Left ventricle myocardium inferior (tissue), 1 donor: Measurements from ENCODE around the gene SNRNP25. TPM values are rescaled to one million over a fixed set of nuclear protein-coding genes. Genes with fewer than 3 reads are reported as not detected.
"Not testable (repeated sequence)": the region's sequence is repeated elsewhere in the genome, so short reads cannot be mapped to it uniquely, and the experiment has no call there.

ENCODE experiments used
- DNase-seq: peaks from one replicate; pipeline ENCODE4 v3.0.0-alpha.2; 2020
- H3K27ac ChIP-seq: fragments of 200-600 bp; replicated peaks from 2 replicates; pipeline ENCODE4 v1.8.0; 2021
- H3K27me3 ChIP-seq: fragments of 200-600 bp; 2 replicates; pipeline ENCODE4 v1.8.0; 2021; ENCODE audit warnings: low read depth
- H3K36me3 ChIP-seq: fragments of 200-600 bp; 2 replicates; pipeline ENCODE4 v1.8.0; 2021
- H3K4me1 ChIP-seq: fragments of 200-600 bp; 2 replicates; pipeline ENCODE4 v1.8.0; 2021
- H3K4me3 ChIP-seq: fragments of 200-600 bp; 2 replicates; pipeline ENCODE4 v1.8.0; 2021; ENCODE audit warnings: mild to moderate bottlenecking, moderate library complexity
- H3K9me3 ChIP-seq: fragments of 200-600 bp; replicated peaks from 2 replicates; pipeline ENCODE4 v1.8.0; 2021
- CTCF ChIP-seq: fragments of 200-600 bp; IDR thresholded peaks from 2 replicates; pipeline ENCODE4 v1.8.0; 2021; ENCODE audit warnings: antibody characterized with exemption, mild to moderate bottlenecking, borderline replicate concordance
- intact Hi-C: fragments of 100-400 bp; cut with micrococcal nuclease; formaldehyde crosslinking; loops from one replicate; pipeline ENCODE4 v1.11.0; 2022
- long read RNA-seq: library from polyadenylated mRNA; unstranded; transcript quantifications from one replicate; pipeline ENCODE4 v2.0.0, GENCODE V29; 2021
- total RNA-seq: library from RNA; stranded (reverse); fragmentation: NEBNext Ultra II Directional; extraction: Animal tissue kit (Norgen Biotek cat#: 25700); gene quantifications from one replicate; pipeline ENCODE4 v1.2.1, GENCODE V29; 2021
- donor health status: DM: no; HTN: yes; CAD: no; lungs with severe emphysema.

The SNRNP25 gene
- total RNA-seq, result 71.2 TPM
- long read RNA-seq, transcript SNRNP25-201 (5 exons, 1,905 nt), result major isoform, 69 of 73 reads
- long read RNA-seq, partial matches to known transcripts, result 0 of 73 reads
- long read RNA-seq, other reads (novel, unspliced or antisense), result 3 of 73 reads

GRCh38 chr16:53346-54236 is at the start of gene SNRNP25, which contains the start of gene POLR3K:
Gene SNRNP25 (plus strand): TSS chr16:53828. CDS start chr16:54017, 189 bp downstream.
Gene POLR3K (minus strand): TSS chr16:53608. CDS start chr16:53586, 22 bp downstream.
- intact Hi-C loops, result no loop called here
- DNase-seq, result peak; percentile 100
- Histone ChIP-seq H3K4me3 (peak within 1 kb of the TSS; percentile 98), H3K27me3 (no peaks in the 10 kb centered on the region), H3K9me3 (no peaks in the 10 kb centered on the region), H3K36me3 (peaks cover 49% of the 10 kb centered on the region), H3K27ac (peak within 1 kb of the TSS; percentile 91), H3K4me1 (peaks cover 34% of the 10 kb centered on the region)
- no peak for TF ChIP-seq CTCF

DNA sequence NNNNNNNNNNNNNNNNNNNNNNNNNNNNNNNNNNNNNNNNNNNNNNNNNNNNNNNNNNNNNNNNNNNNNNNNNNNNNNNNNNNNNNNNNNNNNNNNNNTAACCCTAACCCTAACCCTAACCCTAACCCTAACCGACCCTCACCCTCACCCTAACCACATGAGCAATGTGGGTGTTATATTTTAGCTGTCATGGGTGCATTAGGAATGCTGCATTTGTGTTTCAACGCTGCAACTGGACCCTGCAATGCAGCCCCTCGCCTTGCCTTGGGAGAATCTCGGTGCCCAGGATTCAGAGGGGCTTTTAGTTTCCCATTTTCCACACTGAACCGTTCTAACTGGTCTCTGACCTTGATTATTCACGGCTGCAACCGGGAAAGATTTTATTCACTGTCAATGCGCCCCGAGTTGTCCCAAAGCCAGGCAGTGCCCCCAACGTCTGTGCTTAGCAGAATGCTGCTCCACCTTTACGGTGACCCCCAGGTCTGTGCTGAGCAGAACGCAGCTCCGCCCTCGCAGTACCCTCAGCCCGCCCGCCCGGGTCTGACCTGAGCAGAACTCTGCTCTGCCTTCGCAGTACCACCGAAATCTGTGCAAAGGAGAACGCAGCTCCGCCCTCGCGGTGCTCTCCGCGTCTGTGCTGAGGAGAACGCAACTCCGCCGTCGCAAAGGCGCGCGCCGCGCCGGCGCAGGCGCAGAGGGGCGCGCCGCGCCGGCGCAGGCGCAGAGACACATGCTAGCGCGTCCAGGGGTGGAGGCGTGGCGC is 43.5 kb upstream of the SNRNP25 start:
- intact Hi-C loops, result no loop called here
- TF ChIP-seq CTCF, result no peak
- Histone ChIP-seq H3K9me3 (no peaks in the 10 kb centered on the region), H3K36me3 (no peaks in the 10 kb centered on the region), H3K4me3 (no peak overlapping the region), H3K27me3 (no peaks in the 10 kb centered on the region), H3K4me1 (no peaks in the 10 kb centered on the region), H3K27ac (no peak overlapping the region)
- DNase-seq, result no peak

- H3K9me3 ChIP-seq, H3K4me3 ChIP-seq, H3K27ac ChIP-seq, H3K4me1 ChIP-seq, H3K36me3 ChIP-seq, intact Hi-C loops, H3K27me3 ChIP-seq: not testable (repeated sequence)
- peak; percentile 93 for DNase-seq
- TF ChIP-seq CTCF, result peak; percentile 45
These were observed 42.9 kb upstream of the SNRNP25 start for GRCh38 chr16:10772-11171.

- H3K9me3 ChIP-seq, H3K27ac ChIP-seq, H3K27me3 ChIP-seq, intact Hi-C loops, H3K36me3 ChIP-seq, H3K4me3 ChIP-seq, H3K4me1 ChIP-seq, DNase-seq: not testable (repeated sequence)
These were observed 36.4 kb upstream of the SNRNP25 start for GRCh38 chr16:17062-17765.

GRCh38 chr16:20886-21285 is 32.7 kb upstream of the SNRNP25 start:
- DNase-seq, intact Hi-C loops, H3K27me3 ChIP-seq, H3K36me3 ChIP-seq, H3K9me3 ChIP-seq, H3K4me1 ChIP-seq, H3K27ac ChIP-seq, H3K4me3 ChIP-seq: not testable (repeated sequence)

GRCh38 chr16:24151-24550 is 29.5 kb upstream of the SNRNP25 start:
- H3K27ac ChIP-seq, H3K4me1 ChIP-seq, intact Hi-C loops, H3K4me3 ChIP-seq, H3K9me3 ChIP-seq, DNase-seq, H3K36me3 ChIP-seq, H3K27me3 ChIP-seq: not testable (repeated sequence)

DNA sequence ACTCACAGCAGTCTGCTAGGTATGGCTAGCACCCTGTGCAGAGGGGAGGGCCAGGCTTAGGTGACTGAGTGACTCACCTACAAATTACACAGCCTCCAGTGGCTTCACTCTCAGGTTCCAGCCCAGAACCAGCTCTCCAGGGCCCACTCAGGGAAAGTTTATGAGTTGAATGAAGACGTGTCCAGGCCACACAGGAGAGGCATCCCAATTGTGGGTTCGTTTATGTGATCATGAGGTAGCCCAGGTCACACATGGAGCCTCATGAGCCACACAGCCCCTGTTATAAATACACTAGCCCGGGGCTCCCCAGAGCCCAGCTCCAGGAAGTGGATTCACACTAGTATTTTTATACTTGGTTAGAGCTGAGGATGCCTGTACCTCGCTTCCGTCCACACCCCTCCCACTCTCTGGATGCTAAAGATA is 27.7 kb upstream of the SNRNP25 start:
- DNase-seq, H3K4me1 ChIP-seq, H3K36me3 ChIP-seq, intact Hi-C loops, H3K4me3 ChIP-seq, H3K27ac ChIP-seq, H3K27me3 ChIP-seq, H3K9me3 ChIP-seq: not testable (repeated sequence)

GRCh38 chr16:30627-31026 is 23.0 kb upstream of the SNRNP25 start:
- H3K27ac ChIP-seq, H3K4me3 ChIP-seq, H3K27me3 ChIP-seq, intact Hi-C loops, H3K9me3 ChIP-seq, DNase-seq, H3K36me3 ChIP-seq, H3K4me1 ChIP-seq: not testable (repeated sequence)

DNA sequence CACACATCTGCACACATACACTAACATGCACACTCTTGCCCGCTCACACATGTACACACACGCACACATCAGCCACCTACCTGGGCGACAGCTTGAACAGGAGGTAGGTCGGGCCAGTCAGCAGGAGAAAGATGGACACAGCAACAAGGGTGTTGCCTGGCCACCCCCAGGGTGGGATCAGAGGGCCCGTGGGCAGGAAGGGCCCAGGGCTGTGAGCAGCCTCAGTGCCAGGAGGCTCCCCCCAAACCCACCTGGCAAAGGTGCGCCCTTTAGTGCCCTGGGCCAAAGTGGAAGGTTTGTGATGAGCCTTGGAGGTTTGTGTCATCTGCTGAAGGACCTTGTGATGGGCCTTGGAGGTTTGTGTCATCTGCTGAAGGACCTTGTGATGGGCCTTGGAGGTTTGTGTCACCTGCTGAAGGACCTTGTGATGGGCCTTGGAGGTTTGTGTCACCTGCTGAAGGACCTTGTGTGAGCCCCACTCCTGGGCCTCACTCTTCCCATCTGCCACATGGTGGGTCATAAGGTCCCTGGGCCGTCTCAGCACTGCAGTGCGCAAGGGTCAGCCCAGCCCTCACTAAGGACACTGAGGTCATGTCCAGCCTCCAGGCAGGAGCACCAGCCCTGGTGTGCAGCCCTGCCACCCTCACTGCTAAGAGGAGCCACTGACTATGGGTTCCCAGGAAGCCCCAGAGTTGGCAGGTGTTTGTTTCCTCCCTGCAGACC is 20.3 kb upstream of the SNRNP25 start:
- H3K27ac ChIP-seq, H3K9me3 ChIP-seq, H3K36me3 ChIP-seq, H3K4me1 ChIP-seq, DNase-seq, H3K4me3 ChIP-seq, H3K27me3 ChIP-seq, intact Hi-C loops: not testable (repeated sequence)
